GM18508 (cell line): ENCODE results near the gene CRADD.
"Not testable (repeated sequence)": the region's sequence is repeated elsewhere in the genome, so short reads cannot be mapped to it uniquely, and the experiment has no call there.

Source experiments
- ATAC-seq: cut with Tn5 transposase; IDR thresholded peaks from one replicate; pipeline ENCODE4 v1.9.1; 2021; ENCODE audit warnings: moderate number of reproducible peaks; ENCODE audit not compliant: insufficient read depth, unreplicated experiment

The CRADD gene

GRCh38 chr12:93704122-93704521 is 26.9 kb downstream of the CRADD start:
- no peak for ATAC-seq

DNA sequence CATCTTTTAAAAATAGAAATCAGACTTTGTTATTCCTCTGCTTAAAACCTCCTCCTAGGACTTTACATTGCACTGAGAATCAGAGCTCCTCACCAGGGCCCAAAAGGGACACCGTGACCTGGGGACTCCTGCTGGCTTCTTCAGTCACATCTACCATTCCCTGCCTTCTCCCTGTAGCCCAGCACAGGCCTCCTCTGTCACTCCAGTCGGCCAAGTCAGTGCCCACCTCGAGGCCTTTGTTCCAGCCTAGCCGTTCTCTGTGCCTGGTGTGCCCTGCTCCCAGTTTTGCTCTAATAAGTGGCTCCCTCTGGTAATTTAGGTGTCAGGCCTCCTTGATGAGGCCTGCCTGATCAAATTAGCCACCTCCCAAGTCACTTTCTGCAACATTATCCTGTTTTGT is 27.4 kb downstream of the CRADD start:
- ATAC-seq = no peak

DNA sequence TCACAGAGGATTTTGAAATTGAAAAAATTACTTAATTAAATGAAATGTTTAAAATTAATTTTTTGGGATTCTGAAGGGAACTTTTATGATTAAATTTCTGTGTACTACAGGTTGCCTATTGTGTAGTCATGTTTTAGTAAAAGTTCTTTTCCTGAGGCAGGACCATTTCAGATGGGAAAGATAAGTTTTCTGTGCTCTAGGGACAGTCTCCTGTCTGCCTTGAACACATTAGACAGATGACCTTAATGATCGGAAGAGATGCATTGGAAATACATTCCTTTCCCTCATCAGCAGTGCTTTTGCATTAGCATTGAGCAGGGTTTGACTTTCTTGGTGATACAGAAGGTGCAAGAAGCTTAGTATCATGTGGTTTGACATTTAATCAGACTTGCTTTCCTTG is 28.1 kb downstream of the CRADD start:
- ATAC-seq = no peak

DNA sequence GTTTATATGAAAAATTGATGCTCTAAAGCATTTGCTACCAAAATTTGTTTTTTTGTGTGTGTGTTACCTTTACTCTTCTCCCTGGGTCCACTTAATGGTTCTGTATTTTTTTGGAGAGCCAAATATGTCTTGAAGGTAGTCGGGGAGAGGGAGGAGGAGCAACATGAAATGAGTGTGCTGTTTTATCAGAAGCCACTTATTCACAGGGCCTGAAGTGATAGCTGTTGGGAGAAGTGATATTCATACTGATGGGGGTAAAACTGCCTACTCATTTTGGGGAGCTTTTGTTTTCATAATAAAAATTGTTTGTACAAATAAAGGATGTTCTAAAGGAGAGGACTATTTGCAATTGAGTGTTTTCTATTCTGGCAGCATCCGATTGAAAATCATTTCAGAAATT is 29.2 kb downstream of the CRADD start:
- ATAC-seq = no peak

DNA sequence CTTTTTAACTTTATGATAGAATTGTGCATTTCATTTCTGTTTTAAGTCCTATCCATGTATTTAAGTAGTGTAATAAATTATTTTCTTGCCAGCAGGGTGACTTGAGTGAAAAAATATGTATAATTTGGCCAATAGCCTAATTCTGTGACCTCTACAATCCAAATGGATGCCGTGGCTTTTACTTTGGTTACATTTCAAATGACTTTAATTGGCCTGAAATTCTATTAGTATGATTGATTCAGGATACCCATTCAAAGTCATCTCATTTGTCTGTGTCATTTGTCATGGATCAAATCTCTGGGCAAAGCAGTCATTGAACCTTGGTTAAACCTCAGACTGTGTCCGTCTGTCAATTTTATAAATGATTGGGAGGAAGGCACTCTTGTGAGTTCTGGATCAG is 29.6 kb downstream of the CRADD start:
- ATAC-seq = no peak

GRCh38 chr12:93707836-93708235 is 30.7 kb downstream of the CRADD start:
- no peak for ATAC-seq

- ATAC-seq = no peak
These were observed 31.8 kb downstream of the CRADD start for GRCh38 chr12:93708952-93709351.

DNA sequence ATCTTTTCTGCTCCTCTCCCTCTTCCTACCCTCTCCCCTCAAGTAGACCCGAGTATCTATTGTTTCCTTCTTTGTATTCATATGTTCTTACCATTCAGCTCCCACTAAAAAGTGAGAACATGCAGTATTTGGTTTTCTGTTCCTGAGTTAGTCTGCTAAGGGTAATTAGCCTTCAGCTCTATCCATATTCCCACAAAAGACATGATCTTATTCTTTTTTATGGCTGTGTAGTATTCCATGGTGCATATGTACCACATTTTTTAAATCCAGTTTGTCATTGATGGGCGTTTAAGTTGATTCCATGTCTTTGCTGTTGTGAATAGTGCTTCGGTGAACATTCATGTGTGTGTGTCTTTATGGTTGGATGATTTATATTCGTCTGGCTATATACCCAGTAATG is 32.2 kb downstream of the CRADD start:
- ATAC-seq = no peak

GRCh38 chr12:93710574-93710926 is 33.4 kb downstream of the CRADD start:
- ATAC-seq = no peak

- ATAC-seq = not testable (repeated sequence)
These were observed 34.3 kb downstream of the CRADD start for GRCh38 chr12:93711502-93711901.

- no peak for ATAC-seq
These were observed 35.0 kb downstream of the CRADD start for GRCh38 chr12:93712200-93712599.

GRCh38 chr12:93713060-93713459 is 35.9 kb downstream of the CRADD start:
- no peak for ATAC-seq

DNA sequence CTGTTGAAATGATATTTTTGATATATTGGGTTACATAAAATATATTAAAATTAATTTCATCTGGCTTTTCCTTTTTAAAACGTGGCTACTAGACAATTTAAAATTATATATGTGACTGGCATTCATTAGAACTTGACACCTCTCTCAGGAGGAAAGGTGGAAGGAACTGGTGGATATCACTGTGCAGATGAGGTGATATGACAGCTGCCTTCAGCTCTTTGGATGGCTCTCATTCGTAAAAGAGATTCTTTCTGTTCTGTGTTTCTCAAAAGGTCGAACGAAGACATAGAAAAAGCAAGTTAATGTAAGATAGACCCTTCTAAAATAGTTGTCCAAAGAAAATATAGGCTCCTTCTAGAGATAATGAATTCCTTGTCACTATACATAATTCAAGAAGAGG is 36.6 kb downstream of the CRADD start:
- no peak for ATAC-seq

DNA sequence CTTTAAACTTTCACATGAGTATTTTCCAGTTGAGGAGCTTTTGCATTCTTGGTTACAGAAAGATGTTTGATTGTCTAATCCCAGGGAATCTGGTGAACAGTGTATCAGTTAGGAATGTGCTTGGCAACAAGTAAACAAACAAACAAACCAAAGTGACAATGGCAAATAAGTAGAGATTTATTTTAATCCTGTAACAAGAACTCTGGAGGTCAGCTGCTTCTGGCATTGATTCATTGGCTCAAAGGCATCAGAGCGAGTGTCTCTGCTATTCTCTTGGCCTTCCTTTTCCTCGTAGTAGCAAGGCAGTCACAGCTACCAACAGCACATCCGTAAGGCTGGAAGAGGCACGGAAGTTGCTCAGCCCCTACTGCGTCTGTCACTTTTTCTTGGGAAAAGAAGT is 37.2 kb downstream of the CRADD start:
- no peak for ATAC-seq

DNA sequence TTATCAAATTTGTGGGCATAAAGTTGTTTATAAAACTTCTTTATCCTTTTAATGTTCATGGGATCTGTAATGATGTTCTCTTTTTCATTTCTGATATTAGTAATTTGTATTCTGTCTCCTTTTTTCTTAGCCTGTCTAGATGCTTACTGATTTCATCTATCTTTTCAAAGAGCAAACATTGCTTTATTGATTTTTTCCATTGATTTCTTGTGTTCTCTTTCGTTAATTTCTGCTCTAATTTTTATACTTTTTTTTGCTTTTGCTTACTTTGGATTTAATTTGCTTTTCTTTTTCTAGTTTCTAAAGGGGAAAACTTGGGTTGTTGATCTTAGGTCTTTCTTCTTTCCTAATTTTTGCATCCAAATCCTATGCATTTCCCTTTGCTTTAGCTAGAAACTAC is 42.5 kb downstream of the CRADD start:
- no peak for ATAC-seq

GRCh38 chr12:93720559-93720958 is 43.4 kb downstream of the CRADD start:
- no peak for ATAC-seq

DNA sequence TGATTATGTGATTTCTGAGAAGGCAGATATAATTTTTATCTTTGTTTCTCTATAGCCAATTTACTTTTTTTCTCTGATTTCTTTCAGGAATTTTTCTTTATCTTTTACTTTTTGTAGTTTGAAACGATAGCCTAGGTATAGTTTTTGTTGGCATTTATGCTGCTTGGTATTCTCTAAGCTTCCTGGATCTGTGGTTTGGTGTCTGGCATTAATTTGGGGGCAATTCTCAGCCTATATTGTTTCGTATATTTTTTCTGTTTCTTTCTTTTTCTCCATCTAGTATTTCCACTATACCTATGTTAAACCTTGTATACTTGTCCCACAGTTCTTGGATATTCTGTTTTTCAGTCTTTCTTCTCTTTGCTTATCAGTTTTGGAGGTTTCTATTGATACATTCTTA is 45.0 kb downstream of the CRADD start:
- ATAC-seq = no peak

GRCh38 chr12:93722835-93723567 is 45.8 kb downstream of the CRADD start:
- ATAC-seq = no peak

GRCh38 chr12:93723568-93723930 is 46.4 kb downstream of the CRADD start:
- ATAC-seq = no peak

DNA sequence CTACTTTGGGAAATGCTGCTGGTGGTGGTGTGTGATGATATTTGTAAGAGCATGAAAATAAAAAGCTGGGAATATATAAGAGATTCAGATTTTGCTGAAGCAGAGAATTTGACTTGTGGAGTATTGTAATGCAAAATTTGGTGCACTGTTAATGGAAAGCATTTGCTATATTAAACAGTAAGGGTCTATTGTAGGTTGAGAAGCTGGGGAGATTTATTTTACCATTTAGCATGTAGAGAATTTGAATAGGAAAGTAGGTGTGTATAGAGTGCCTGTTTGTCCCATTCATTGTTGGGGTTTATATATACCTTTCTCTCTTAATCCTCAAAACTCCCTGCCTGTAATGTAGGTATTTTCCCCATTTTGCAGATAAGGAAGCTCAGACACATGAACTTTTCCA is 48.4 kb downstream of the CRADD start:
- no peak for ATAC-seq

DNA sequence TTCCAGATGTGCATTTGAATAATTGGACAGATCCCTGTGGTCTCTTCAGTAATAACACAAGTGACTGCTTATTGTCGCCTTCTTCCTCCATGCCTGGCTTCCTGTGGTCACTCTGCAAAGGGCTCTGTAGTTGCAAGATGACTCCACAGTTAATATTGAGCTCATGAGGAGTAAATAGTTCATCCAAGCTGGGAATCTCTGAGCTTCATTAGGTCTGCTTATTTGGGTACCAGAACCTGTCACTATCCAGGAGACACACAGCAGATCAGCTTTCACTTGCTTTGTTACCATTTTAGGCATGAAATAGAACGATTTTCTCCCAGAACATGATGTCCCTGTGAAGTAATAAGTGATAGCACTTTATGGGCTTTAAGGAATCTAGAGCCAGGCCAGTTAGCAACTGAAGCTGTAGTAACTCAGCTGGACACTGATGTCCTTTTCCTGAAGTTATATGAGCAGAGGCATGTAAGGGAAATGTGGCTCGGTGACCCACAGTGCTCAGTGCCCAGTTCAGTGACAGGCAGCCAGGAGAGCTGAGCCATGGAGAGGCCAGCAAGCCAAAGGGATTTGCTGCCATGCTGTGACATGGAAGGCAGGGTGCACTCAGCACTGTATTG is 50.1 kb downstream of the CRADD start:
- no peak for ATAC-seq

- no peak for ATAC-seq
These were observed 50.7 kb downstream of the CRADD start for GRCh38 chr12:93727911-93728310.
